ENCODE results near the gene PAEP.

The PAEP gene

GRCh38 chr9:135555203-135555602 lies 6.4 kb upstream of the PAEP start:
- ChIA-PET CTCF (interaction anchor here (1.3 kb wide), 1 partner anchor 16 kb away, joined by 3 read pairs; no protein-coding TSS in a partner anchor), POLR2A (no interaction called here)
- TF ChIP-seq, protein P1, sequence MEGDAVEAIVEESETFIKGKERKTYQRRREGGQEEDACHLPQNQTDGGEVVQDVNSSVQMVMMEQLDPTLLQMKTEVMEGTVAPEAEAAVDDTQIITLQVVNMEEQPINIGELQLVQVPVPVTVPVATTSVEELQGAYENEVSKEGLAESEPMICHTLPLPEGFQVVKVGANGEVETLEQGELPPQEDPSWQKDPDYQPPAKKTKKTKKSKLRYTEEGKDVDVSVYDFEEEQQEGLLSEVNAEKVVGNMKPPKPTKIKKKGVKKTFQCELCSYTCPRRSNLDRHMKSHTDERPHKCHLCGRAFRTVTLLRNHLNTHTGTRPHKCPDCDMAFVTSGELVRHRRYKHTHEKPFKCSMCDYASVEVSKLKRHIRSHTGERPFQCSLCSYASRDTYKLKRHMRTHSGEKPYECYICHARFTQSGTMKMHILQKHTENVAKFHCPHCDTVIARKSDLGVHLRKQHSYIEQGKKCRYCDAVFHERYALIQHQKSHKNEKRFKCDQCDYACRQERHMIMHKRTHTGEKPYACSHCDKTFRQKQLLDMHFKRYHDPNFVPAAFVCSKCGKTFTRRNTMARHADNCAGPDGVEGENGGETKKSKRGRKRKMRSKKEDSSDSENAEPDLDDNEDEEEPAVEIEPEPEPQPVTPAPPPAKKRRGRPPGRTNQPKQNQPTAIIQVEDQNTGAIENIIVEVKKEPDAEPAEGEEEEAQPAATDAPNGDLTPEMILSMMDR (IDR thresholded peaks at IDR 0.05; ENCODE audit: control extremely low read depth, extremely low read depth, low read depth, missing control alignments): no peak
- DNase-seq (ENCODE audit: extremely low spot score): no peak

DNA sequence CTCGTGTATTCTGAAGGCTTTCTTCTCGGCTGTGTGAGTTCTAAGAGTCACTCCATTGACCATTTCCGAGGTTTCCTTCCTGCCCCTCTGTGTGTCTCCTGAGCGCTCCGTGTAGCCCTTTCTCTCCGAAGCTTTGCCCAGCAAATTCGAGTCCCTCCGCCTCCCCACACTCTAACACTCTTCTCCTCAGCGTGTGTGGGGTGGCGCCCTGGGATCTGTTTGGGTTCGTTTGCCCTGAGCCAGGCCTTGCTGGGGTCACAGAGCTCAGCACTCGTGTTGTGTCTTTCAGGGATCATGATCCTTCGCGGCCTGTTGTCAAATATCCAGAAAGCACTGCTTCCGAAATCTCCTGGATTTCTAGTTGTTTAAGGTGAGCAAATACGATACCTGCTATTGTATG lies 5.6 kb upstream of the PAEP start:
- POLR2A ChIA-PET: no interaction called here
- DNase-seq (ENCODE audit: extremely low spot score): no peak
- TF ChIP-seq, protein P1 (IDR thresholded peaks at IDR 0.05; ENCODE audit: control extremely low read depth, extremely low read depth, low read depth, missing control alignments): no peak
- CTCF ChIA-PET: interaction anchor here (0.7 kb wide), 1 partner anchor 12 kb away, joined by 3 read pairs; no protein-coding TSS in a partner anchor

GRCh38 chr9:135559606-135560005 lies 1.9 kb upstream of the PAEP start:
- POLR2A ChIA-PET: no interaction called here
- CTCF ChIA-PET: interaction anchor here (0.8 kb wide), 1 partner anchor 10 kb away, joined by 3 read pairs; no protein-coding TSS in a partner anchor
- TF ChIP-seq, protein P1 (IDR thresholded peaks at IDR 0.05; ENCODE audit: control extremely low read depth, extremely low read depth, low read depth, missing control alignments): no peak
- no peak for DNase-seq (ENCODE audit: extremely low spot score)

GRCh38 chr9:135562235-135562745 lies 734 bp downstream of the PAEP start:
- CTCF ChIA-PET: no interaction called here
- TF ChIP-seq, protein P1 (IDR thresholded peaks at IDR 0.05; ENCODE audit: control extremely low read depth, extremely low read depth, low read depth, missing control alignments): no peak
- no peak for DNase-seq (ENCODE audit: extremely low spot score)
- POLR2A ChIA-PET: no interaction called here

- TF ChIP-seq, protein P1 (IDR thresholded peaks at IDR 0.05; ENCODE audit: control extremely low read depth, extremely low read depth, low read depth, missing control alignments): no peak
- DNase-seq (ENCODE audit: extremely low spot score): no peak
- ChIA-PET CTCF (no interaction called here), POLR2A (no interaction called here)
These were observed 1.5 kb downstream of the PAEP start for GRCh38 chr9:135563039-135563476.

- ChIA-PET CTCF (no interaction called here), POLR2A (no interaction called here)
- TF ChIP-seq, protein P1 (IDR thresholded peaks at IDR 0.05; ENCODE audit: control extremely low read depth, extremely low read depth, low read depth, missing control alignments): no peak
- no peak for DNase-seq (ENCODE audit: extremely low spot score)
These were observed 2.3 kb downstream of the PAEP start for GRCh38 chr9:135563858-135564257.

Data from GM10248 (cell line).